ENCODE results near the gene GGACT.
"Not testable (repeated sequence)": the region's sequence is repeated elsewhere in the genome, so short reads cannot be mapped to it uniquely, and the experiment has no call there.

GGACT gene

DNA sequence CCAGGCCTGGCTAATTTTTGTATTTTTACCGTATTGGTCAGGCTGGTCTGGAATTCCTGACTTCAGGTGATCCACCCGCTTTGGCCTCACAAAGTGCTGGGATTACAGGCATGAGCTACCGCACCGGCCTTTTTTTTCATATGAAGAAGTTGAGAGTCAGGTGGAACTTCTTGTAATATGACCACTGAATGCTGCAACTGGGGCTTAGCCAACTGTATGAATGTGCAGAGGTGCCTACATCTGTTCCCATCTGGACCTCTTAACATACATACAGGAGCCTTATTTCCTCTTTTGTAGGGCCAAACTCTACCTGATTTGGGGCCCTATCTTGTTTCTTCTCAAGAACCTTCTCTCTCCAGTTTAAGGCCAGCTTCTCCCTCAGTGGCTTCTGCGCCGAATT lies 11.9 kb upstream of the GGACT start:
- FAIRE-seq: no peak

DNA sequence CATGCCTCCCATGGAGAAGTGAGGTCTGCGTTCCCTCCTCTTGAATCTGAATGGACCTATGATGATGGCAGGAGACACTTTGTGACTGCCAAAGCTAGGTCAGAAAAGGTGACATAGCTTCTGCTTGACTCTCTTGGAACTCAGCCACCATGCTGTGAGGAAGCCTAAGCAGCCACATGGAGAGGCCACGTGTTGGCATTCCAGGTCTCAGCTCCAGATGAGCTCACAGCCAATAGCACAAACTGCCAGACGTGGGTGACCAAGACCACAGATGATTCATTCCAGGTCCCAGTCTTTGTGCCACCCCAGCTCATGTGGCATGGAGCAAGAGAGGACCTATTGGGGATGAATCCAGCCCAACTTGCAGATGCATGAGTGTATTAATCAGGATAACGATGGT lies 8.7 kb upstream of the GGACT start:
- FAIRE-seq: no peak

DNA sequence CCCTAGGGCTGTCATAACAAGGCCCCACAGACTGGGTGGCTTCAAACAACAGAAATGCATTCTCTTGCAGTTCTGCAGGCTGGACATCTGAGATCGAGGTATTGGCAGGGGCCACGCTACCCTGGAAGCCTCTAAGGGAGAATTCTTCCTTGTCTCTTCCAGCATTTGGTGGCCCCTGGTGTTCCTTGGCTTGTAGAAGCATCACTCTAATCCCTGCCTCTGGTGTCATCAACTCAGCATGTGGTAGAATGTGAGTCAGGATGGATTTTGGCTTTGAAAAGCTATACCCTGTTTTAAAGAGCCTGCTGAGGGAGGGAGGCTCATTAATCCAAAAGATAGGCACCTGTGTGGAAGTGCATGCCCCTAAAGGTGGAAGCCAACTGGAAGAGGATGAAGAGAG lies 7.9 kb upstream of the GGACT start:
- FAIRE-seq: no peak

DNA sequence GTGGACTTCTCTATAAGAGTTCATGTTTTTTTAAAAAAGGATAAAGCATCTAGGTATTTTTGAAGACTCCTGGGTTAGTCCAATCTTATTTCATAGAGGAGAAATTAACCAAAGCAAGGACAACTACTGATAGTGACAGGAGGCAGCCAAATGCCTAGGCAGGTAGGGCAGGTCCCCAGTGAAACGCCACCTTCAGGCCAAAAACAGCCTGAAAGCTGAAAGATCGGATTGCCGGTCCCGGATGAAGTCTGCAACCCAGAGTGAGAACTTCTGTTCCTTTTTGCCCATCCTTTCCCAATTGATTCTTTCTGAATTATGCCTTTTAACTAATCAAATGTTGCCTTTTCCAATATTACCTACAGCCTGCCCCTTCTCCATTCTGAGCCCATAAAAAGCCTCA lies 6.1 kb upstream of the GGACT start:
- FAIRE-seq: peak; percentile 41

DNA sequence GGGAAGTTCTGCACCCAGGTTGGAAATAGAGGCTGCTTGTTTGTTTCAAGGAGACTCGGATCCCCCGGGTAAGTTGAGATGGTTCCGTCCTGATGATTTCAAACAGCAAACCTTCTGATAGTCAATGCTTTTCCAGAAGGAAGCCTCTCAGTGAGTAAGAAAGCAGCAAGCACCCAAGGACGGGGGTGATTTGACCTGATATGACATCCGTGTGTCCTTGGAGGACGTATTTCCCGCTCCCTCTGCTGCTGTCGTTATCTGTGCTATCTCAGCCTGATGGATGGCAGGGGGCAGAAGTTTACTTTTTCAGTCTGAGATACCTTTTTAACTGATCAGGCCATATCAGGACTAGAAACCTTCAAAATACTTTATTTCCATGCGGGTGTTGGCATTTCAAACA lies 5.7 kb upstream of the GGACT start:
- FAIRE-seq: no peak

DNA sequence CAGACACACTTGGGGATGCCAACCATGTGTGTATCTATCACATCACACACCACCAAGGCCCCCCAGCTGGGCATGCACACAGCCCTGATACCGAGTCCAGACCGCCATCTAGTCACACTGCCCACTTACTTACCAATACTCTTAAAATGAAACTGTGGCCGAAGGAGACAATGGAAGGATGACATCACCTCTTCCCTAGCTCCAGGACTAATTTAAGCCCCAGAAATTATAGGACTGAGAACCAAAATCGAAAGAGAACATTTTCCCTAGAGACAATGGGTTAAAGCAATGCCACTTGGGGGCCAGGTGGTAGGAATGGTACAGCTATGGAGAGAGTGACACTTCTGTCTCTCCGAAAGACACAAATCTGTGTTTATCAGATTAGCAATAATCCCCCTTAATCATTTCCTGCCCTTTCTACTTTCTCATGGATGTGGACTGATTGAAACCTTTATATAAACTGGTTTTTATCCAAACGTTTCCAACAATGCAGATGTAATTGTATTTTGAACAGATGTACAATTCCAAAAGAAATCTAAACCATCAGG lies 663 bp upstream of the GGACT start:
- FAIRE-seq: no peak

DNA sequence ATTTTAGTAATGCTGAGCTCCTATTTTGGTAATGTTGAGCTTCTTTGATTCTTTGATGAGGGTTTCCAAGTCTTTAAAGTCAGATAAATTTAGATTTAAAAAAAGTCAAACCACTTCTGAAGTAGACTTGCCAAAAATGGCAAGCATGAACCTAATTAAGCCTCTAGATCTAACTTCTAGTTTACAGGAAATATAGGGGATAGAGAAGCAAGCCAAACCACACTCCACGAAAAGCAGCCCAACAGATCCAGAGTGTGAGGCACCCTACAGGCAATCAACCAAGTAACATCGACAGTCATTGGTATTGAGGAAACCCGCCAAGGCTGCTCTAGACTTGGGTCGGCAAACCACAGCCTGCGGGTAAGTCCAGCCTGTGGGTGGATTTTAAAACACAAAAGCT lies 3.7 kb downstream of the GGACT start:
- no peak for FAIRE-seq

DNA sequence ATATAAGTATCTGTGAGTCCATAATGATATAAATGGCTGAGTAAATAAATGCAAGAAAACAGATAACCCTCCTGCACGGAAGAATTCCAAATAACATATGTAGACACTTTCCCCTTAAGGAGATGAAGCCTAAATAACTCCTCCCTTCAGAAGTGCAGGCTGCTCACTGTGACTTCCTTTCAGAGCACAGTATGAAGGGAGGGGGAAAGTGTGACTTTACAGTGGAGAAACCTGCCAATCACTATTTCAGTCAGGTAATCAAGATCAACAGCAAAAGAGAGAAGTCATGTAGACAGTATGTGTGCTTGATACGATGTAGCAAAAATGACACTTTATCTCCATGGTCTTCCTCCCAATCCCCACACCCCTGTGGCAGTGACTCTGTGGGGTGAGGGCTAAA lies 7.1 kb downstream of the GGACT start:
- FAIRE-seq: no peak

DNA sequence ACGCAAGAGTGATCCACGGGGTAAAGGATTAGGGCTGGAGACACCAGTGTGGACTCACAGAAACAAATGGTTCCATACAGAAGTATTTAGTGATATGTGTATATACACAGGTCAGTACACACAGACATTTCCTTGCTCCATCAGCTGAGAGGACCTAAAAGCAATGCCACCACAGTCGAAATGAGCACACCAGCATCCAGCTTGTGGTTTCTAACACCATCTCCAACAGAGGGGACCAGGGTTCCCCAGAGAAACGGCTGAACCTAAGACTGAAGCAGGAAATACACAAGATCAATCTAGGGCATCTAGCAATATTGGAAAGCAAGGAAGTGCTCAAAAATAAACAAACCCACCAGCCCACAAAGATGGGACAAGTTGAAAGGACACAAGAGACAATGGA lies 7.6 kb downstream of the GGACT start:
- no peak for FAIRE-seq

DNA sequence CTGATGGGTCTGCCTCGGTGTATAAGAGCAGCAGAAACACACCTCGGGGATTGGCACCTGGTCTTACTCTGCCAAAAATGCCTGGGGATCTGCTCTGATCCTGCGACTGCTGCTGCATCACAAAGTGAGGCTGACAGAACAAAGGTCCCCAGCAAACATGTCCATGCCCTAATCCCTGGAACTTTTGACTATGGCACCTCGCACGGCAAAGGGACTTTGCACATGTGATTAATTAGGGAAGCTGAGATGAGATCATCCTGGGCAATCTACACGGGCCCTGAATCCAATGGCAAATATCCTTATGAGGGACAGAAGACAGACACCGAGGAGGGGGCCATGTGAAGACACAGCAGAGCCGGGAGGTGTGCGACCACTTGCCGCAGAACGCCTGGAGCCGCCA lies 8.5 kb downstream of the GGACT start:
- no peak for FAIRE-seq

DNA sequence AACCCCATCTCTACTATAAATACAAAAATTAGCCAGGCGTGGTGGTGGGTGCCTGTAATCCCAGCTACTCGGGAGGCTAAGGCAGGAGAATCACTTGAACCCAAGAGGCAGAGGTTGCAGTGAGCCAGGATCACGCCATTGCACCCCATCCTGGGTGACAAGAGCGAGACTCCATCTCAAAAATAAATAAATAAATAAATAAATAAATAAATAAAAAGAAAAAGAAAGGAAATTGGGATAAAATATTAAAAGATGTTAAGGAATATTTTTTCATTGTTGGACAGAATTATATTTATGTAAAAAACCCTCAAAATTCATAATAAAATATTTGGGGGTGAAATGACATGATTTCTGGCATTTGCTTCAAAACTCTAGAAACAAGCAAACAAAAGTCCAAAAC lies 11.3 kb downstream of the GGACT start:
- not testable (repeated sequence) for FAIRE-seq

DNA sequence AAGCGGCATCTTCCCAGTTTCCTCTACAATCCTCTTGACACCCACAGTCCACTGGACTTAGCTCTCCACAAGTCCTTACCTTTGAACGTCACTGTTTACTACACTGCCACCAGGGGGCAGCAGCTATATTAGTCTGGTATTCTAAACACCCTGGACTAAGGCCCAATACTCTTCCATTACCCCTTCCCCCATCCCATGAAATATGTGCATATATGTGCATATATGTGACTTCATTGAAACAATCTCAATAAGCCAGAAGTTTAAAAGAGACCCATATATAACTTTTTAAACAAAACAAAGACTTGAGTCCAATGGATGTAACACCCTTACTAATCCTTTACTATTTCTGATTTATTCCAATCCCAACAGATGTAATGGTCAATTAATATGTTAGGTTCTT lies 15.5 kb downstream of the GGACT start:
- peak; percentile 85 for FAIRE-seq

DNA sequence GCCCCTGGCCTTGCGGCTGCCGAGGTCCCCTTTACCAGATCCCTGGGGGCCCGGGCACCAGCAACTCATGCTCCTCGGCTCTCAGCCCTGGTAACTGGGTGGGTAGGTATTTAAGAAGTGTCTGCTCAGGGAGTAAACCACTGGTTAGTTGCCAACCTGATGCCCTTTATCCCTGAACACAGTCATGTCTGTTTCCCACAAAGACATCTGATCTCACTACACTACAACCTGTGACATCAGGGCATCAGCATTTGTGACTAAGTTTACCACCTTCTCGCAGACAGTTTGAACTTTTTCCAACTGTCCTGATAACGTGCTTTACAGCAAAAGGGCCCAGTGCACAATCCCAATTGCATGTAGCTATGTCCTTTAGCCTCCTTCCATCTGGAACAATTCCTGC lies 22.0 kb downstream of the GGACT start:
- no peak for FAIRE-seq

DNA sequence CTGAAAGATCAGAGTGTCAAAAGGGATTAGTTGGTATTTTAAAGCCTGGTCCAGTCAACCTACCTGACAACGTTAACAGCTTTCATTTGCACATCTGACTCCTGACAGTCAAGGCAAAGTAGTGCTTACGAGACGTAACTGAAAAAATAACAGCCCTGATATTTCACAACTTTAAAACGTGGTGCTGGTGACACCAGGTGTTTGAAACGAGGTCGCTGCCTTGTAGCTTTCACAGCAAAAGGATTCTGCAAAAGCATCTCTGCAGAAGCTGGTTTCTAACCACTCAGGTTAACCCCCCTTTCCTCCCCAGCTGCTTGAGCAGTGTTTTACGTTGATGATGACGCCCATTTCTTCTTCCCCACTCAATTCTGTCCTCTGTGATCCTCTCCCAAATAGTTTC lies 23.3 kb downstream of the GGACT start:
- no peak for FAIRE-seq

DNA sequence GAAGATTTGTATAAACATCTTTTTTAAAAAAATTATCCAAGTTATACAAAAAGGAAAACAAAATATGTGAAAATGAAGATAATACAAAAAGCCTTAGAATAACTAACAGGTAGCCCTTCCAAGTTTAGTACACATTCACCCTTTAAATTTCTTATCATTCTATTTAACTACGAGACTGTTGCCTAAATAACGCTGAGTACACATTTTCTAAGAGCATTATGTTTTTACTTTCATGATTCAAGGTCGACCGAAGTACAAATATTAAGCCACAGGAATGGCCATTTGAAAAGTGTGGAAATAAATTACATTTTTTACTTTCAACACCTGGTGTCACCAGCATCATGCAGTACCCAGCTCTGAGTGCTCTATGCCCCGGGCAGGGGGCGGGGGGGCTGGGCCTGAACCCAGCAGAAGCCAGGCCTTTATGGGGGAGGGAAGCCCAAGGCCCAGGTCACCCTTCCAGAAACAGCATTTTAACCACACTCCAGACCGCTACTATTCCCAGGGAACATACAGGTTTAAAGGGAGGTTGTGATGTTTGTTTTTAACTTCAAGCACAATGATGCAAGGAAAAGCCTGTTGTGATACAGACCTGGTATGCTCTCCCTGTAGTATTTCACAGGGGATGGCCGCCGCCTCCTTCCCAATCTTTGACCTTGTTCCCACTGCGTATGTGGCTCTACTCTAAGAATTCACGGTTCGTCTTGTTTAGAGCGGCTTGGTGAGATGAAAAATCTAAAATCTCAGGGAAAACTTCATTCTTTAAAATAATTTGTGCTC lies 24.0 kb downstream of the GGACT start:
- FAIRE-seq: no peak

DNA sequence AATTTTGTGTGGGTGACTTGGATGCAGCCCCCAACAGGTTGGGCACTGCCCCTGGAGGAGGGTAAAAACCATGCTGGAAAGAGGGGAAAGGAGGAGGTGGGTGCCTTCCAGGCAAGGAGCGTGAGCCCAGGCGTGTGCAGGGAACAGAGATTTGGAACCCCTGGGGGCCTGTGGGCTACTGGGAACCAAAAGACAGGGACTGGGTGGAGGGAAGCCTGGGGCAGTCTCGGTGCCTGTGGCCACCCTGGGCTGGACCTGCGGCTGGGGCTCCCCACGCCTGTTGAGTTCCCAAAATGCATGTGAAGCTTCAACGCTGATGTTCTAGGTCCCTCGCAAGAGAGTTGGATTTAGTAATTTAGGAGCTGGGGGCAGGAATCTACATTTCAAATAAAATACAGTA lies 24.8 kb downstream of the GGACT start:
- no peak for FAIRE-seq

DNA sequence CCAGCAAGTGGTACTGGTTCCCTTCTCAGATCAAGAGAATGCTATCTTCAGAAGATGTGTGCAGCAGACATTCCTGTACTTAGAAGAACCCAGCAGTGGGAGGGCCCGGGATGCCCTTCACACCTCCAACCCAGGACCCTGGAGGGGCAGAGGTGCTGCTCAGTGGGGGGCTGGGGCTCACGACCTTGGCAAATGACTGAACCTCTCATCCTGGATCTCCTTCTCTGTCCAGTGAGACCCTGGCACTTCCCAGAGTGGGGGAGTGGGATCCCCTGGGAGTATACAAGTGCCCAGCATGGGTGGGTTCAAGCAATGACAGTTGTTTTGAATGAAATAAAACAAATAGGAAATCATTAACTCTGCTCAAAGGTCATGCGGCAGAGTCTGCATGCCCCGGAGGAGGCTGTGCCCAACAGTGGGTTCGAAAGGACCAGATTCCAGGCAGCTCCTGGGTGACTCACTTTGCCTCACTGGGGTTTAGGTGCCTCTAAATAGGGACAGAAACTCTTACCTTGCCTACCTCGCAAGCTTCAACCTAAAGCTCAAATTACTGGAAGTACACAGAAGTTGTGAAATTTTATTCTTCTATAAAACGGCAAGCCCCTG lies 26.9 kb downstream of the GGACT start:
- no peak for FAIRE-seq

DNA sequence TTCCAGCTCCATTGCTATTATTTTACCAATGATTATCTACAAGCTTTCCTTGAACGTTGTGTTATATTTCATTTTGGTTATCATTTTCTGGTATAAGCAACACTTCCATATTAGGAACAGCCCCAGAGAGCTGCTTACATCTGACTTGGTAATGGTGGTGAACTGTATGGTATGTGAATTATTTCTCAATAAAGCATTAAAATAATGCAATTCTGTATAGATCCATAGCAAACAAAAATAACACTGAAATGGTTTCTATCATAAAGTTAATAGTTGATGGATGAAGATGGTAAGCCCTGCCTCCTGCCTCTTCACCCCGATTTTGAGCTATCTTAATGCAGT lies 27.5 kb downstream of the GGACT start:
- no peak for FAIRE-seq

DNA sequence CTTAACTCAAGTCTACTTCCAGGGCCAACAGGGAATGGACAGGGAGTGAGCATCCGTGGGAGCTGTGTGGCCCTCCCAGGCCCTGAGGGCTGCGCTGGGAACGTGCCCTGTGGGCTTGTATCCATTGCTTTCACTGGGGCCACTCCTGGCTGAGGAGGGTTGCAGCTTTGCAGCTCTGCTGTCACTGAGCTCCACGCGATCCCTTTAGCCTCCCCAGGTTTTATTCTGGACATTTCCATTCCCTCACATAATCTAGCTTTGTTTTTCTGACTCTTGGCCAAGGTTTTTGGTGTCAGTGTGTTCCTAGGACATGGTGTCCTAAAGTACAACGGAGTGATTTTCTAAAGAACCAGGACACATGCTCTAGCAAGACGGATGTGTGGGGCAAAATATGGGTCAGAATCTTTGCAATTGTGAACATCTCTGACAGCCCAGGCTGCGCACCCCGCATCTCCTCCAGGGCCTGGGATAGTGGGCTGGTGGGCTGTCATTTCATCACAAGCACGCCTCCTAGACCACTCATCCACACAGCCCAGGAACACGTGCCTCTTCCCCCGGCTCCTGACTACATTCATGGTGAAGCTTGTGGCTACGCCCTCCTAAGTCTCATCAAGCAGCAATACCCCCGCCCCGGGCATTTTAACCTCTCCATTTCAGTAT lies 28.0 kb downstream of the GGACT start:
- no peak for FAIRE-seq

DNA sequence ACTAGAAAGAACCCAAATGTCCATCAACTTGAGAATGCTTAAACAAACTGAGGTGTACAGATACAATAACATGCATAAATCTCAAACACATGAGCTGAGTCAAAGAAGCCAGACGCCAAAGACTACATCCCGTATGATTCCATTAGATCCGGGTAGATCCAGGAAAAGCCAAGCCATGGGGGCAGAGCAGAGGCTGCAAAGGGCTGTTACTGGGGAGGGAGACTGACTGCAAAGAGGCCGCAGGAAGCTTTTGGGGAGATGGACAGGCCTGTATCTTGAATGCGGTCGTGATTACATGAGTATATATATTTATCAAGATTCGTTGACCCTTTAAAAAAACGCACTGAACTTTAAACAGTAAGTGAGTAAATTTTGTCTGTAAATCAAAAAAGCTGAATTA lies 28.7 kb downstream of the GGACT start:
- FAIRE-seq: no peak

DNA sequence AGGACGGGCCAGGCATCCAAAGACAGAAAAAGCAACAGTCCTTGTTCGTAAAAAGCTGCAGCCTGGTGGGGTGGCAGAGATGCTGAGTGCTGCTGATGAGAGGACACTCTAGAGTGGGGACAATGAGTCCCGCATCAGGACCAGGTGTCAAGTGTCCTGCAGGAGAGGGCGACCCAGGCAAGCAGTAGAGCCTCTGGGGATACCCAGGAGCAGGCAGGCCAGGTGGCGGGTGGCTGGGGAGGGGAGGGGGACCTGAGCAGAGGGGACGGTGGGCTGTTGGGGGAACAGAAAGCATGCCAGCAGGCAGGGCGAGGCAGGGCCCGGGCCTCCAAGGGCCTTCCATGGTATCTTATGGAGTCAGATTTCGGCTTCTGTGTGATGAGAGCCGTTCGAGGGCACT lies 35.8 kb downstream of the GGACT start:
- no peak for FAIRE-seq

DNA sequence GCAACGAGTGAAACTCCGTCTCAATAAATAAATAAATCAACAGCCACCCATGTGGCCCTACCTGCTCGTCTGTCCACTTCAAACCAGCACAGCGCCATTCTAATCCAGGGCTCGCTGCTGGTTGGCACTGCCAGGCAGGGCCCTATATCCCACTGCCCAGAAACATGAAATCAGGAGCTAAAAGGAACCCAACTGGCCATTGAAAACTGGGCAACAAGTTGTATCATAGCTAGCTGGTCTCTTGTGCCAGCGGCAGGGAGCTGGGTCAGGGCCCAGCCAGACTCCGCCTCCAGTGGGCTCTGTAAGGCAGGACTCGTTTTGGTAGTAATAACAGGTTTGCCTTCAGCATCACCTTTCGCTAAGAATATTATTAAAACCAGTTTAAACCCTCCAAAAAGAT lies 39.3 kb downstream of the GGACT start:
- no peak for FAIRE-seq

DNA sequence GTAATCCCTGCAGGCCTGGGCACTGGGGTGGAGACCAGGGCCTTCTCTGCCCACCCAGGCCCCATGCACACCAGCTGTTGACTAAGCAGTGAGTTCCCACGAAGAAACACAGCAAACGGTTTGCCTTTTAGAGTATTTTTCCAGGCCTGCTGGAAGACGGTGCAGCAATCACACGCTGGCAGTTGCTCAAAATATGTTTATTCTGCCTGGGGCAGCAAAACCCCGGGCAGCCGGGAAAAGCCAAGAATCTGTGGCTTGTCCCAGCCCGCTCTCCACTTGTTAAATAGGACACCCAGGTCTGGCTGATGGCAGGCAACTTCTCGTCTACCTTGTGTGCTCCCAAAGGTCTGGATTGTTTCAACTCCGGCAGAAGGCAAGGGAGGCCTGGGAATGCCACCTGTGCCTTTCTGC lies 40.8 kb downstream of the GGACT start:
- FAIRE-seq: no peak

DNA sequence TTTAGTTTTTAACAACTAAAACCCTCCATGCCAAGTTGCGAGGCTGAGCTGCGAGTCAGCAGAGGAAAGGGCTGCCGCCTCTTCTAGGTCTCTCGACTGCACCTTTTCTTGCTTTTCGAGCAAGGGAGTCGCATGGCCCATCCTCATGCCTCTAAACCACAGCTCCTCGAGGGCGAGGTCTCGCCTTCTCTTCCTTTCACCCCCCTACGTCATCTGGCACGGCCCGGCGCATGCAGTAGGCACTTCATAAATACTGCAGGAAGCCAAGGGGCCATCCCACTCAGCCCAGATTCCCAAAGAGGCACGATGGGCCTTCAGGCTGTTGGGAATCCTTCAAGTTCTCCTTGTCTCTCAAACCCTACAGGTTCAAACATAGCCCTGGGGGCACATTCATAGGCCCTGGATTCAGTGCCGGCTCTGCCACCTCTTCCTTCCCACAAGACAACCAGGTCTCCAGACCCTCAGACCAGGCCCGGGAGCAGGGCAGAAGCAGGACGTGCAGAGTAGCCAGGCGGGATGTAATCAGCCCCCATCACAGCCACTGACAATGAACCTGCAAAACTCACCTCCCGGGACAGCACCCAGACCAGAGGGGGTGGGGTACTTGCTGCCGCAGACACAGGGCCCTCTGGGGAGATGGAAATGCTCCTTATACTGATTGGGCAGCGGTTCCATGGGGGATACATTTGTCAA lies 41.7 kb downstream of the GGACT start:
- no peak for FAIRE-seq

Measured in G401.6 (cell line).